Measurements from ENCODE around the gene PLPP7.

PLPP7 gene

DNA sequence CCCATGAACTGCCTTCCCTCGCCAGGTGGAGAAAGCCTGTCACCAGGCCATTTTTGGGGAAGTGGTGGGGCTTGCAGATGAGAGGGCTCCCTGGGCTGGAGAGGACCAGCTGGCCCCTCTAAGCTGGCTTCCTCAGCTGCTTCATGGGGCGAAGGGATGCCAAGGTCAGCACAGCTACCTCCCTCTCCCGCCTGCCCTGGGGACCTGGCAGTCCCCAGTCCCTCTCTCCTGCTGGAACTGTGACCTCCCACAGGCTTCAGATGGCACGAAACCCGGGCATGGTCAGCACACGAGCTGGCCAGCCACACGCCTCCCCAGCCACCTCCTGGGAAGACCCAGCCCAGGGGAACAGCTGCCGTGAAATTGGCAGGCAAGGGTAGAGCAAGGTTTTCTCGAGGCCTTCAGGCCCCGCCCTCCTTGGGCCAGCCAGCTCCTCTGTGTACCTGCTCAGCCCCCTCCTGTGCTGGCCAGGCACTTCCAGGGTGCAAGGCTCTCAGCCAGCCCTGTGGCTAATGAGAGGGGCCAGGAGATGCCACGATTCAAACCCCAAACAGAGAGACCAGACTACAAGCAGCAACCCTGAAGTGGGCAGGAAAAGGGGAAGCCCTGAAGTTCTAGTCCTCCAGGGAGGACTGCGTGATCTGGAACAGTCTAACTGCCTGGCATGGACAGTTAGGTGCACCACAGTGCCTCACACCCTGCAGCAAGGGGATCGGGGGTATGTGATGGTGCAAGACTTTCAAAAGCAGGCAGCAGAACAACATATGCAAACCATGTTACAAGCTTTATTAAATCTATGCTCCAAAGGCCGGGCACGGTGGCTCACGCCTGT lies 12.9 kb downstream of the PLPP7 start:
- no peak overlapping the region for H3K27ac ChIP-seq
- TF ChIP-seq, protein P1, sequence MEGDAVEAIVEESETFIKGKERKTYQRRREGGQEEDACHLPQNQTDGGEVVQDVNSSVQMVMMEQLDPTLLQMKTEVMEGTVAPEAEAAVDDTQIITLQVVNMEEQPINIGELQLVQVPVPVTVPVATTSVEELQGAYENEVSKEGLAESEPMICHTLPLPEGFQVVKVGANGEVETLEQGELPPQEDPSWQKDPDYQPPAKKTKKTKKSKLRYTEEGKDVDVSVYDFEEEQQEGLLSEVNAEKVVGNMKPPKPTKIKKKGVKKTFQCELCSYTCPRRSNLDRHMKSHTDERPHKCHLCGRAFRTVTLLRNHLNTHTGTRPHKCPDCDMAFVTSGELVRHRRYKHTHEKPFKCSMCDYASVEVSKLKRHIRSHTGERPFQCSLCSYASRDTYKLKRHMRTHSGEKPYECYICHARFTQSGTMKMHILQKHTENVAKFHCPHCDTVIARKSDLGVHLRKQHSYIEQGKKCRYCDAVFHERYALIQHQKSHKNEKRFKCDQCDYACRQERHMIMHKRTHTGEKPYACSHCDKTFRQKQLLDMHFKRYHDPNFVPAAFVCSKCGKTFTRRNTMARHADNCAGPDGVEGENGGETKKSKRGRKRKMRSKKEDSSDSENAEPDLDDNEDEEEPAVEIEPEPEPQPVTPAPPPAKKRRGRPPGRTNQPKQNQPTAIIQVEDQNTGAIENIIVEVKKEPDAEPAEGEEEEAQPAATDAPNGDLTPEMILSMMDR (conservative IDR thresholded peaks at IDR 0.05): no peak

DNA sequence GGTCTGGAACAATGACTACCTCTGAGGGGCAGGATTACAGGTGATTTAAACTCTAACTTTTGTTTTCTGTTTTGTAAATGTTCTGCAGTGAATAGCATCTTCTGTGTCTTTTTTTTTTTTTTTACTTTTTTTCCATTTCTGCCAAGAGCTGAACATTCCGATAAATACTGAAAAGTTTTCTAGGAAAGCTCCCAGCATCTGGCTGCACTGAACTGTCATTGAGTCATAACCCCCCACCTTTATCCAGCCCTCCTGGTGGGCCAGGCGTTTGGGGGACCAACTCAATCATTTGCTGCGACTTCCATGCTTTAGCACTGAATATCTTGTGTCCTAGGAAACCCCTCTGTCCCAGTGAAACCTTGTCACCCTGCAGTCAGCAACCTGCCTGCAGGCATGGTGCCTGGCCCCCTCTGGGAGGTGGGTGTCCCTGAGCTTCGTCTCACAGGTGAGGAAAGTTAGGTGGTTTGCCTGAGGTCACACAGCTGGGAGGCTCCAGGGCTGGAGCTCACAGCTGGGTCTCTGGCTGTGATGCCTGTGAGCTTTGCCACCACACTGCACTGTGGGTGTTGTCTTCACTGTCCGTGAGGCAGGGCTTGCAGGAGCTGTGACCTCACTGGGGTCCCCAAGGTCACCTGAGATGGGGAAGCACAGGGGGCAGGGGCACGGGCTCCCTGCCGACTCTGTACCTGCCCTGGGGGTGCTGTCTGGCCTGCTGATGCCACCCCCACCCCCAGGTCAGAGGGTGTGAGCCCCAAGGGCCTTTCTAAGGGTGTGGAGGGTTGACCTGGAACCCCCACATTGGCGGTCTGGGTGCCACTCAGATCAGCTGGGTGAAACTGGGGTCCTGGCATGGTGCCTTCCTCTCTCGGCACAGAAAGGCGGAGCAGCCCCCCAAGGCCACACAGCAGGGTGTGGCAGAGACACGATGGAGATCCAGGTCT lies 14.1 kb downstream of the PLPP7 start:
- TF ChIP-seq, protein P1 (conservative IDR thresholded peaks at IDR 0.05): no peak
- no peak overlapping the region for H3K27ac ChIP-seq

DNA sequence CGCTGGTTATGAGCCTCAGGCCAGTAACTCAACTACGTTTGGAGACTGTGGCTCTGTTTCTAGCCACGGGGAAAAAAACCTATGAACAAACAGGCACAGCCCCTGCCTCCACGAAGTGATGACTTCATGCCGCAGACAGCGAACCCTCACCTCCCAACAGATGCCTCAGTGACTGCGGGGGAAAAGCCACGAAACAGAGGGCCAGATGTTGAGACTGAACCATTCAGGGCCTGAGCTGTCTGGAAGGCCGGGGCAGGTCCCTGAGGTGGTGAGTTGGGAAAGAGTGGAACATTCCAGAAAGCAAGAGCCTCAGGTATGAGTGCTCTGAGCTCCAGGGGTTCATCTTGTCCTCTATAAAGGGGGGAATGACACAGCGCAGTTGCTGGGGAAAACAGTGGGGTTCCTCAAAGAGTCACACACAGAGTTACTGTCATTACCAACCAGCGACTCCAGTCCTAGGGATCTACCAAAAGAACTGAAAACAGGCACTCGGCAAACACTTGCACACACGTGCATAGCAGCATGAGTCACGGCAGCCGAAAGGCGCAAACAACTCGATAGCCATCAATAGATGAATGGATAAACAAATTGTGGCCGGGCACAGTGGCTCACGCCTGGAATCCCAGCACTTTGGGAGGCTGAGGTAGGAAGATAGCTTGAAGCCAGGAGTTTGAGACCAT lies 15.3 kb downstream of the PLPP7 start:
- TF ChIP-seq, protein P1 (conservative IDR thresholded peaks at IDR 0.05): no peak
- no peak overlapping the region for H3K27ac ChIP-seq

DNA sequence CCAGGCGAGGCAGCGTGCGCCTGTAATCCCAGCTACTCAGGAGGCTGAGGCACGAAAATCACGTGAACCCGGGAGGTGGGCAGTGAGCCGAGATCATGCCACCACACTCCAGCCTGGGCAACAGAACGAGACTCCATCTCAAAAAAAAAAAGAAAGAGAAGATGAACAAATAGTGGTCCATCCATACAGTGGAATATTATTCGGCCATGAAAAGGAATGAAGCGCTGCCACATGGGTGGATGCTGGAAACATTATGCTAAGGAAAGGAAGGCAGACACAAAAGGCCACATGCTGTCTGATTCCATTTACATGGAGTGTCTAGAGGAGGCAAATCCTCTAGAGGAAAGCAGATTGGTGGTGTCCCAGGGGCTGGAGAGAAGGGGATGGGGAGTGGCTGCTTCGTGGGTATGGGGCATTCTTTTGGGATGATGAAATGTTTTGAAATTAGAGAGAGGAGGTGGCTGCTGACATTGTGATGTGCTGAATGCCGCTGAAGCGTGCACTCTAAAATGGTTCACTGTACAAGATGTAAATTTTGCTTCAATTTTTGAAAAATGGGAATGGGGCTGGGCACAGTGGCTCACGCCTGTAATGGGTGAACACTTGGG lies 17.0 kb downstream of the PLPP7 start:
- TF ChIP-seq, protein P1 (conservative IDR thresholded peaks at IDR 0.05): no peak

DNA sequence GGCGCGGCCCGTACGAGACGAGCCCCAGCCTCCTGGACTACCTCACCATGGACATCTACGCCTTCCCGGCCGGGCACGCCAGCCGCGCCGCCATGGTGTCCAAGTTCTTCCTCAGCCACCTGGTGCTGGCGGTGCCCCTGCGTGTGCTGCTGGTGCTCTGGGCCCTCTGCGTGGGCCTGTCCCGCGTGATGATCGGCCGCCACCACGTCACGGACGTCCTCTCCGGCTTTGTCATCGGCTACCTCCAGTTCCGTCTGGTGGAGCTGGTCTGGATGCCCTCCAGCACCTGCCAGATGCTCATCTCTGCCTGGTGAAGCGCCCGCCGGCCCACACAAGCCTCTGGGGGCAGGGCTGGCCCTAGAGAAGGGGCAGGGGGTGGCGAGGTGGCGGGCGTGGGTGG lies 18.5 kb downstream of the PLPP7 start:
- no peak overlapping the region for H3K27ac ChIP-seq

More for the DNA sequence above, 17.0 kb downstream of the PLPP7 start:
- H3K27ac ChIP-seq: no peak overlapping the region

DNA sequence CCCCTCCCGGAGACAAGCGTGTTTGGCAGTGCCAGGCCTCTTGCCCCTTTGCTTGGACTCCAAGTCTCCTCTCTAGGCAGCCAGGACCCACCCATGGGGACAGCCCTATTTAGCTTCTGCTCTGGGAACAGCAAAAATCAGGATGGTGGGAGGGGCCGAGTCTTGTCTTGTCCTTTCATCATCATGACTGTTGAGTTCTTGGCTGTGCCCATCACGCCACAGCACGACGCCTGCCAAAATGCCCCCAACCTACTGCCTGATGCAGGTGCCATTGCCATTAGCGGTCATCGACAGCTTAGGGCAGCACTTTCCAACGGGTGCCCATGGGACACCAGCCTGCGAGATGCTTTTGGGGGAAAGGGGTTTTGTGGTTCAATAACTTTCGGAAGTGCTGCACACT lies 18.9 kb downstream of the PLPP7 start:
- TF ChIP-seq, protein P1 (conservative IDR thresholded peaks at IDR 0.05): no peak
- H3K27ac ChIP-seq: no peak overlapping the region

More for the DNA sequence above, 18.5 kb downstream of the PLPP7 start:
- TF ChIP-seq, protein P1 (conservative IDR thresholded peaks at IDR 0.05): no peak
